IPS-15b (cell line): ENCODE data around the gene NAXE.
A peak's percentile ranks its signal among the peaks of the same experiment; 100 is the strongest.
"Not testable (repeated sequence)": the region's sequence is repeated elsewhere in the genome, so short reads cannot be mapped to it uniquely, and the experiment has no call there.

Source experiments
- H3K27me3 ChIP-seq: one replicate; pipeline ENCODE4 v1.6.1; 2013; ENCODE audit warnings: low read length; ENCODE audit not compliant: control insufficient read depth, insufficient read depth
- H3K36me3 ChIP-seq: one replicate; pipeline ENCODE4 v1.6.1; 2013; ENCODE audit warnings: low read length; ENCODE audit not compliant: control insufficient read depth, insufficient read depth
- H3K4me1 ChIP-seq: one replicate; pipeline ENCODE4 v1.6.1; 2013; ENCODE audit warnings: mild to moderate bottlenecking, low read length; ENCODE audit not compliant: control insufficient read depth, insufficient read depth
- H3K4me3 ChIP-seq: one replicate; pipeline ENCODE4 v1.5.1; 2013; ENCODE audit warnings: low read depth, low read length
- H3K9ac ChIP-seq: one replicate; pipeline ENCODE4 v1.6.1; 2013; ENCODE audit warnings: low read depth, mild to moderate bottlenecking, low read length
- H3K9me3 ChIP-seq: one replicate; pipeline ENCODE4 v1.6.1; 2013; ENCODE audit warnings: mild to moderate bottlenecking, low read length; ENCODE audit not compliant: control insufficient read depth, insufficient read depth

NAXE gene

GRCh38 chr1:156629823-156630449 lies 38.4 kb downstream of the NAXE start:
- Histone ChIP-seq H3K9me3 (no peaks in the 10 kb centered on the region), H3K4me3 (no peak overlapping the region), H3K9ac (no peak overlapping the region), H3K4me1 (no peaks in the 10 kb centered on the region), H3K27me3 (peaks cover 31% of the 10 kb centered on the region), H3K36me3 (no peaks in the 10 kb centered on the region)

GRCh38 chr1:156631152-156631551 lies 39.6 kb downstream of the NAXE start:
- not testable (repeated sequence) for H3K4me1 ChIP-seq, H3K9me3 ChIP-seq, H3K4me3 ChIP-seq, H3K36me3 ChIP-seq, H3K9ac ChIP-seq
- H3K27me3 ChIP-seq: peaks cover 30% of the 10 kb centered on the region

- H3K4me3 ChIP-seq: no peak overlapping the region
- H3K36me3 ChIP-seq: no peaks in the 10 kb centered on the region
- peaks cover 24% of the 10 kb centered on the region for H3K27me3 ChIP-seq
- no peaks in the 10 kb centered on the region for H3K9me3 ChIP-seq
- H3K9ac ChIP-seq: no peak overlapping the region
- no peaks in the 10 kb centered on the region for H3K4me1 ChIP-seq
Observed at GRCh38 chr1:156632355-156632754, 40.8 kb downstream of the NAXE start.

- Histone ChIP-seq H3K9me3 (no peaks in the 10 kb centered on the region), H3K27me3 (peaks cover 76% of the 10 kb centered on the region), H3K4me1 (peaks cover 2% of the 10 kb centered on the region), H3K36me3 (no peaks in the 10 kb centered on the region), H3K4me3 (no peak overlapping the region), H3K9ac (no peak overlapping the region)
Observed at GRCh38 chr1:156638189-156638985, 46.8 kb downstream of the NAXE start.

- no peaks in the 10 kb centered on the region for H3K36me3 ChIP-seq
- H3K27me3 ChIP-seq: peaks cover 80% of the 10 kb centered on the region
- H3K4me1 ChIP-seq: peaks cover 2% of the 10 kb centered on the region
- no peaks in the 10 kb centered on the region for H3K9me3 ChIP-seq
- no peak overlapping the region for H3K4me3 ChIP-seq
- H3K9ac ChIP-seq: no peak overlapping the region
Observed at GRCh38 chr1:156639601-156640101, 48.1 kb downstream of the NAXE start.

GRCh38 chr1:156640842-156641706 lies 49.5 kb downstream of the NAXE start:
- Histone ChIP-seq H3K9me3 (no peaks in the 10 kb centered on the region), H3K9ac (no peak overlapping the region), H3K4me1 (peaks cover 2% of the 10 kb centered on the region), H3K27me3 (peaks cover 82% of the 10 kb centered on the region), H3K36me3 (no peaks in the 10 kb centered on the region), H3K4me3 (peak overlapping the region; percentile 49)

- Histone ChIP-seq H3K9ac (no peak within 1 kb of the TSS), H3K36me3 (no peaks in the 10 kb centered on the region), H3K27me3 (peaks cover 88% of the 10 kb centered on the region), H3K9me3 (no peaks in the 10 kb centered on the region), H3K4me3 (peak within 1 kb of the TSS; percentile 71), H3K4me1 (peaks cover 2% of the 10 kb centered on the region)
Observed at GRCh38 chr1:156641761-156642264, 50.2 kb downstream of the NAXE start, which contains the start of gene BCAN. Gene BCAN, plus strand, starts transcription at chr1:156642117. Its CDS starts 3,938 bp downstream, at chr1:156646055.

GRCh38 chr1:156642265-156643048 lies 50.9 kb downstream of the NAXE start:
- peak overlapping the region; percentile 71 for H3K4me3 ChIP-seq
- no peak overlapping the region for H3K9ac ChIP-seq
- no peaks in the 10 kb centered on the region for H3K36me3 ChIP-seq
- peaks cover 2% of the 10 kb centered on the region for H3K4me1 ChIP-seq
- peaks cover 94% of the 10 kb centered on the region for H3K27me3 ChIP-seq
- no peaks in the 10 kb centered on the region for H3K9me3 ChIP-seq

GRCh38 chr1:156643049-156643777 lies 51.6 kb downstream of the NAXE start:
- H3K27me3 ChIP-seq: peaks cover 96% of the 10 kb centered on the region
- no peak overlapping the region for H3K9ac ChIP-seq
- H3K4me1 ChIP-seq: peaks cover 2% of the 10 kb centered on the region
- no peaks in the 10 kb centered on the region for H3K9me3 ChIP-seq
- no peak overlapping the region for H3K4me3 ChIP-seq
- no peaks in the 10 kb centered on the region for H3K36me3 ChIP-seq

- H3K4me3 ChIP-seq: no peak overlapping the region
- no peaks in the 10 kb centered on the region for H3K9me3 ChIP-seq
- H3K36me3 ChIP-seq: no peaks in the 10 kb centered on the region
- peaks cover 96% of the 10 kb centered on the region for H3K27me3 ChIP-seq
- H3K9ac ChIP-seq: no peak overlapping the region
- H3K4me1 ChIP-seq: peaks cover 2% of the 10 kb centered on the region
Observed at GRCh38 chr1:156643778-156644092, 52.2 kb downstream of the NAXE start.
